SK-MEL-5 (cell line): ENCODE measurements around the gene CFAP68. TPM values are rescaled to one million over a fixed set of nuclear protein-coding genes. Genes with fewer than 3 reads are reported as not detected.
A peak's percentile ranks its signal among the peaks of the same experiment; 100 is the strongest.

Experiments
- DNase-seq: peaks from one replicate; pipeline ENCODE4 v3.0.0-alpha.2; 2016; ENCODE audit warnings: low read depth, low spot score
- in situ Hi-C: cut with HindIII; loops from 2 replicates; pipeline ENCODE4 v1.10.0; 2016; ENCODE audit warnings: low sequenced_read_pairs, high pct_unique_total_duplicates, low pct_unique_long_range_greater_than_20kb
- total RNA-seq: library from RNA; depleted of rRNA; stranded (reverse); fragments of >200 nt; shearing (Covaris generic); gene quantifications from 2 replicates; pipeline ENCODE4 v1.2.3, GENCODE V29; 2014

The CFAP68 gene
- total RNA-seq, 1 experiment from 2014 or later = 40.6 TPM

- in situ Hi-C loops = no loop called here
Measured at GRCh38 chr11:111911563-111912401, 32.4 kb downstream of the CFAP68 start, which contains the start of gene CRYAB. Gene CRYAB (minus strand): TSS chr11:111911770. CDS start chr11:111911724, 46 bp downstream.

GRCh38 chr11:111912535-111912934 lies 33.2 kb downstream of the CFAP68 start, which contains the start of gene HSPB2:
Gene HSPB2 (plus strand): TSS chr11:111912734. CDS start chr11:111912830, 96 bp downstream.
- in situ Hi-C loops = no loop called here

More at GRCh38 chr11:111911563-111912401, 32.4 kb downstream of the CFAP68 start, which contains the start of gene CRYAB:
- peak; percentile 49 for DNase-seq

GRCh38 chr11:111913031-111913861 lies 33.9 kb downstream of the CFAP68 start:
- in situ Hi-C loops = no loop called here
- no peak for DNase-seq

More at GRCh38 chr11:111912535-111912934, 33.2 kb downstream of the CFAP68 start, which contains the start of gene HSPB2:
- DNase-seq = no peak

- in situ Hi-C loops = no loop called here
- peak; percentile 88 for DNase-seq
Measured at GRCh38 chr11:111913997-111914396, 34.7 kb downstream of the CFAP68 start.

DNA sequence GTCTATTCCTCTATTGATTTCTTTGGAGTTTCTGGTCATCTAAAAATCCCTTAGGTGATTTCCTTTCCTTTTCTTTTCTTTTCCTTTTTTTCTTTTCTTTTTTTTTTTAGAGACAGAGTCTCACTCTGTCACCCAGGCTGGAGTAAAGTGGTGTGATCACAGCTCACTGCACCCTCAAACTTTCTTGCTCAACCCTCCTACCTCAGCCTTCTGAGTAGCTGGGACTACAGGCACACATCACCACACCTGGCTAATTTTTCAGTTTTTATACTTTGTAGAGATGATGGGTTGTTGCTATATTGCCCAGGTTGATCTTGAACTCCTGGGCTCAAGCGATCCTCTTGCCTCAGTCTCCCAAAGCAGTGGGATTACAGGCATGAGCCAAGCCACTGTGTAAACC lies 37.4 kb downstream of the CFAP68 start:
- DNase-seq = no peak
- in situ Hi-C loops = no loop called here

DNA sequence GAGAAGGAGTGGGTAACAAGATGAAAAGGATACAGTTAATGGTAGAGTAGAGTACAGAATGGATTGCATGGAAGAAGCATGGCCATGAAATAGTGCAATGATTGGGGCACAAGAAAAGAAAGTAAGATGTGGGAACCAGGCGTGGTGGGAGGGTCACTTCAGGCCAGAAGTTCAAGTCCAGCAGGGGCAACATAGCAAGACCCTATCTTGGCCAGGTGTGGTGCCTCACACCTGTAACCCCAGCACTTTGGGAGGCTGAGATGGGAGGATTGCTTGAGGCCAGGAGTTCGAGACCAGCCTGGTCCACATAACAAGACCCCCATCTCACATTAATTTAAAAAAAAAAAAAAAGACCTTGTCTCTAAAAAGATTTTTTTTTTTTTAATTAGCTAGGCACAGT lies 38.0 kb downstream of the CFAP68 start:
- in situ Hi-C loops = no loop called here
- DNase-seq = no peak

- no peak for DNase-seq
- in situ Hi-C loops = no loop called here
Measured at GRCh38 chr11:111917788-111918187, 38.4 kb downstream of the CFAP68 start.

- in situ Hi-C loops = no loop called here
- DNase-seq = no peak
Measured at GRCh38 chr11:111918390-111919256, 39.3 kb downstream of the CFAP68 start, which contains the start of gene C11orf52. Gene C11orf52 (plus strand): TSS chr11:111918913. CDS start chr11:111918973, 60 bp downstream.

DNA sequence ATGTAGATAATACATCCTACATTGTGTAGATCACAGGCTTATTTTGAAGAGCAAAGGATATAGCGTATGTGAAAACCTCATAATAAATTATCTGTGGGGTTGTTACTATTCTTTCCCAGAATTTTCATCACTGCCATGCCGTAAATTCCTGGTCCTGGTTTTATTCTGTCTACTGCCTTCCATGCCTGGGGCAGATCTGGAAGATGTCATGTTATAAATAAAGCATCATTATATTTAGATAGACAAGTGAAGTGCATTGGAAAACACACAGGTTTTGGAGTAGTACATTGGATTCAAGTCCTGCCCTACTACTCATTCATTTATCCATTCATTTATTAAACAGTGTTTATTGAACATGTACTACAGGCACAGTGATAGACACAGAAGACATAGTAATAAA lies 41.6 kb downstream of the CFAP68 start:
- in situ Hi-C loops = no loop called here
- no peak for DNase-seq

- DNase-seq = no peak
- in situ Hi-C loops = no loop called here
Measured at GRCh38 chr11:111921541-111922230, 42.3 kb downstream of the CFAP68 start.

- in situ Hi-C loops = no loop called here
- peak; percentile 47 for DNase-seq
Measured at GRCh38 chr11:111922803-111923202, 43.5 kb downstream of the CFAP68 start.

GRCh38 chr11:111923351-111923788 lies 44.0 kb downstream of the CFAP68 start:
- DNase-seq = no peak
- in situ Hi-C loops = no loop called here

DNA sequence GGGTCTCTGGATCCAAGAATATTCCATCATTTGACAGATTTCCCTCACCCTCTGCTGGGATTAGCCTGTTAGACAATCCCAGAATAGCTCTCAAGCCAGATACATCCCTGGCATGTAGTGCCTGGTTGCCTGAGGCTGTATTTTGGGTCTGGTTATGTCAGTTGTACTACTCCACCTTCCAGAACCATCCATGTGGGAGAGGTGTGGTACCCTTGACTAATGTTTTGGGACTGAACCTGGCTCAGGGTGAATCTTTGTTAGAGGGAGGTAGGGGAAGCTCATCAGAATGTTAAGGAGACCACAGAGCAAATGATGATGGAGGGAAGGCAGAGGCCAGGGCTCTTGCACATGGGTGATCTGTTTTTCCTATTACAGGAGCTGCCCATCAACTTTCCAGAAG lies 44.6 kb downstream of the CFAP68 start:
- in situ Hi-C loops = no loop called here
- DNase-seq = no peak

- no peak for DNase-seq
- in situ Hi-C loops = no loop called here
Measured at GRCh38 chr11:111925953-111926352, 46.6 kb downstream of the CFAP68 start.

- in situ Hi-C loops = no loop called here
- DNase-seq = peak; percentile 90
Measured at GRCh38 chr11:111926505-111927391, 47.4 kb downstream of the CFAP68 start.

- in situ Hi-C loops = no loop called here
- no peak for DNase-seq
Measured at GRCh38 chr11:111930472-111930871, 51.1 kb downstream of the CFAP68 start.
